Rectal smooth muscle tissue (tissue), 1 donor: ENCODE data around the gene R3HCC1L.
"Not testable (repeated sequence)": the region's sequence is repeated elsewhere in the genome, so short reads cannot be mapped to it uniquely, and the experiment has no call there.

Source experiments
- H3K27ac ChIP-seq: one replicate; pipeline ENCODE4 v1.7.0; 2013; ENCODE audit warnings: low read depth, low read length, inconsistent platforms
- H3K27me3 ChIP-seq: one replicate; pipeline ENCODE4 v1.7.0; 2013; ENCODE audit warnings: low read length; ENCODE audit not compliant: control insufficient read depth, insufficient read depth
- H3K36me3 ChIP-seq: one replicate; pipeline ENCODE4 v1.7.0; 2013; ENCODE audit warnings: low read length; ENCODE audit not compliant: control insufficient read depth, insufficient read depth
- H3K4me1 ChIP-seq: one replicate; pipeline ENCODE4 v1.7.0; 2013; ENCODE audit warnings: low read length; ENCODE audit not compliant: control insufficient read depth, insufficient read depth
- H3K4me3 ChIP-seq: one replicate; pipeline ENCODE4 v1.7.0; 2013; ENCODE audit warnings: low read length
- H3K9ac ChIP-seq: one replicate; pipeline ENCODE4 v1.7.0; 2013; ENCODE audit warnings: low read length

R3HCC1L gene

GRCh38 chr10:98136775-98137174 is 2.3 kb downstream of the R3HCC1L start:
- not testable (repeated sequence) for H3K27ac ChIP-seq, H3K27me3 ChIP-seq, H3K4me3 ChIP-seq, H3K9ac ChIP-seq, H3K36me3 ChIP-seq, H3K4me1 ChIP-seq

DNA sequence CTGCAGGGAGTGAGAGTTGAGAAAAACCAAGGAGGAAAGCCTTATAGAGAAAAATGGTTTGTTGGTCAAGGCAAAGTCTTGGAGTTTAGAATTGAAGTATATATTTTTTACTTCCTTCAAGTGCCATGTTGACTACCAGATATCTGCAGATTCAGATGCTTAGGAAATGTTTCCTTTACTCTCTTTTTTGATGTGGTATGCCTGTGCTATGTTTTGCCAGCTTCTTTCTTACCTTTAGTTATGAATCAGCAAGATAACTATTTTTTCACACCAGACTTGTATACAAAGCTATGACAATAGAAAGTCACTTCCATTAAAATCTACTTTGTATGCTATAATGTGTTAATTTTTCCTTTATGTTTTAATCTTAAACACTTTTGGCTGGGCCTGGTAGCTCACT is 3.6 kb downstream of the R3HCC1L start:
- no peaks in the 10 kb centered on the region for H3K36me3 ChIP-seq
- H3K27me3 ChIP-seq = no peaks in the 10 kb centered on the region
- no peak overlapping the region for H3K27ac ChIP-seq
- H3K4me3 ChIP-seq = no peak overlapping the region
- H3K4me1 ChIP-seq = no peaks in the 10 kb centered on the region
- no peak overlapping the region for H3K9ac ChIP-seq

DNA sequence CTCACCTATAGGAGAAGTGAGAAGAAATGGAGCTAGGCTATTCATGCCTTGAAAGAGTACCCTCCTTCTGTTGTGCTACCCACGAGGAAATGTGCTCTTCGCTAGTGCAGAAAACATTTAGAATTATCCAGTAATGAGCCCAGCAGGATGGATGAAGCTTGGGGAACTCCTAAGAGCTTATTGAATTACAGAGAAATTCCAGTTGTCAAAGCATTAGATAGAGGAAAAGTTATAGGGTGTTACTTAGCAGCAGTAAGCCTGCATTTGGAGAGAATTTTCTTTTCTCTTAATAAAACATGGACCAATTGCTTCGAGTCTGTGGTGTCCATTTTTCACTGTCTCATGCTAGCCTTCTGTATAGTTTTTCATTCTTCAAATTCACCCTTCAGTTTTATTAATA is 5.0 kb downstream of the R3HCC1L start:
- Histone ChIP-seq H3K4me1 (no peaks in the 10 kb centered on the region), H3K27me3 (no peaks in the 10 kb centered on the region), H3K4me3 (no peak overlapping the region), H3K9ac (no peak overlapping the region), H3K27ac (no peak overlapping the region), H3K36me3 (no peaks in the 10 kb centered on the region)

DNA sequence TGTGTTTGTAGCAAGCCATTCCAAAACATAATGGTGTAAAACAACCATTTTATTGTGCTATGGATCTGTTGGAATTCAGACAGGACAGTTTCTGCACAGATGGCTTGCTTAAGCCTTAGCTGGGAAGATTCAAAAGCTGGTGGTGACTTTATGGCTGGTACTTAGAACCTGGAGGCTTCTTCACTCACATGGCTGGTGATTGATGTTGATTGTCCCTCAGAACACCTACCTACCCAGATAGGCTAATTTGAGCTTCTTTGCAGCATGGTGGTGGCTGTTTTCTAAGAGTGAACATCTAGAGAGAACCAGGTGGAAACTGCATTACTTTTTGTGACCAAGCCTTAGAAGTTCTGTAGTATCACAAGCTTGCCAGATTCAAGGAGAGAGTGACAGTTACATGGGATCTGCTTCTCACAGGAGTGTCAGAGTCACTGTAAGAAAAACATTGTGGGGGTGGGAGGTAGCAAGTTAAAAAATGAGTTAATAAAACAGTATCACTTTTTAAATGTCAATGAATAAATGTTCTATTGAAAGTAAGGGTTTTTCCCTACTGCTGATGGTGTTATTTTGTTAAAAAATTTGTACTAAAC is 7.1 kb downstream of the R3HCC1L start:
- Histone ChIP-seq H3K4me3 (no peak overlapping the region), H3K27me3 (no peaks in the 10 kb centered on the region), H3K27ac (no peak overlapping the region), H3K4me1 (no peaks in the 10 kb centered on the region), H3K36me3 (no peaks in the 10 kb centered on the region), H3K9ac (no peak overlapping the region)

DNA sequence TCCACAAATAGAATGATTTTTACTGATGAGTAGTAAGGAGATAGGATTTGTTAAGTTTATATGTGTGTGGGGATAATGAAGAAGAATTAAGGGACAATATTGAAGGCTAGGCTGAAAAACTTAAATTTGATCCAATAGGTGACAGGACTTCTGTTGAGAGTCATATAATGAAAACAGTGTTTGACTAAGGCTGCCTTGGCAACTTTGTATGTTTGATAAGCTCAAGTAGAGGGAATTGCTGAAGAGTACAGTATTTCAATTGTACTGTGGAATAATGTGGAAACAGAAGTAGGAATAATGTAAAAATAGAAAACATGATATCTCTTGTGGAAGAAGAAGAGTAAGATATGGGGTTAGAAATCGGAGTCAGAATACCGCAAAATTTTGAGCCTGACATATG is 10.5 kb downstream of the R3HCC1L start:
- Histone ChIP-seq H3K27me3 (no peaks in the 10 kb centered on the region), H3K27ac (no peak overlapping the region), H3K4me1 (no peaks in the 10 kb centered on the region)

GRCh38 chr10:98149858-98150257 is 15.4 kb downstream of the R3HCC1L start:
- no peaks in the 10 kb centered on the region for H3K36me3 ChIP-seq
- H3K9ac ChIP-seq = no peak overlapping the region
- H3K4me1 ChIP-seq = no peaks in the 10 kb centered on the region
- no peak overlapping the region for H3K4me3 ChIP-seq
- no peaks in the 10 kb centered on the region for H3K27me3 ChIP-seq
- no peak overlapping the region for H3K27ac ChIP-seq

More for the DNA sequence above, 10.5 kb downstream of the R3HCC1L start:
- Histone ChIP-seq H3K4me3 (no peak overlapping the region), H3K9ac (no peak overlapping the region), H3K36me3 (no peaks in the 10 kb centered on the region)

DNA sequence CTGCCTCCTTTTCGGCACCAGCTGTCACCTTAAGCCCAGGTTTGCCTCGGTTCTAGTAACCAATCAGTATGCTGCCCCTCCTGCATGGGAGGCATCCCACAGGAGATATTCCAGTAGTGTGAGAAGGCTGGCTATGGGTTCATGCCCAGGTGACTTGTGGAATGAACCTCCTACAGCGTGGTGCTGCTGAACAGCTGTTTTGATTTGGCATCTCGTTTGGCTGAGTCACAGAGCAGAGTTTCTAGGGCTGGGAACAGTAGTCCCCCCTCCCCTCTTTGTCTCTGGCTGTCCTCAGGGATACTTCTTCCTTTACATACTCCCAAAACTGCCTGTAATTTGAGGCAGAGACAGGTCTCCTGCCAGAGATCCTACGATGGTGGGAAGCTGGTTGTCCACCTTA is 16.1 kb downstream of the R3HCC1L start:
- Histone ChIP-seq H3K27ac (no peak overlapping the region), H3K4me3 (no peak overlapping the region), H3K4me1 (no peaks in the 10 kb centered on the region), H3K27me3 (no peaks in the 10 kb centered on the region), H3K9ac (no peak overlapping the region), H3K36me3 (no peaks in the 10 kb centered on the region)

GRCh38 chr10:98152778-98153177 is 18.3 kb downstream of the R3HCC1L start:
- not testable (repeated sequence) for H3K27ac ChIP-seq, H3K4me1 ChIP-seq, H3K4me3 ChIP-seq, H3K9ac ChIP-seq, H3K27me3 ChIP-seq, H3K36me3 ChIP-seq

- not testable (repeated sequence) for H3K4me1 ChIP-seq, H3K4me3 ChIP-seq, H3K9ac ChIP-seq, H3K36me3 ChIP-seq, H3K27ac ChIP-seq, H3K27me3 ChIP-seq
These were observed 18.9 kb downstream of the R3HCC1L start for GRCh38 chr10:98153213-98153958.

- no peak overlapping the region for H3K27ac ChIP-seq
- H3K9ac ChIP-seq = no peak overlapping the region
- no peaks in the 10 kb centered on the region for H3K4me1 ChIP-seq
- H3K27me3 ChIP-seq = no peaks in the 10 kb centered on the region
- H3K36me3 ChIP-seq = no peaks in the 10 kb centered on the region
- H3K4me3 ChIP-seq = no peak overlapping the region
These were observed 19.6 kb downstream of the R3HCC1L start for GRCh38 chr10:98154076-98154475.

DNA sequence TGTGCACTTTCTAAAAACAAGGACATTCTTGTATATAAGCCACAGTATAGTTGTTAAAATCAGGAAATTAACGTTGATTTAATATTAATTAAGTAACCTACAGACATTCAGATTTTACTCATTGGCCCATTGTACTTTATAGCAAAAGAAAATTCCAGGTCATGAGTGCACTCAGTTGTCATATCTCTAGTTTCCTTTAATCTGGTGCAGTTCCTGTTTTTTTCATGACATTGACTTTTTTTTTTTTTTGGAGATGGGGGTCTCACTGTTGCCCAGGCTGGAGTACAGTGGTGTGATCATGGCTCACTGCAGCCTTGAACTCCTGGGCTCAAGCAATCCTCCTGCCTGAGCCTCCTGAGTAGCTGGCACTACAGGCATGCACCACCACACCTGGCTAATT is 24.1 kb downstream of the R3HCC1L start:
- Histone ChIP-seq H3K4me1 (no peaks in the 10 kb centered on the region), H3K27me3 (no peaks in the 10 kb centered on the region), H3K36me3 (no peaks in the 10 kb centered on the region), H3K4me3 (no peak overlapping the region), H3K27ac (no peak overlapping the region), H3K9ac (no peak overlapping the region)

- no peaks in the 10 kb centered on the region for H3K4me1 ChIP-seq
These were observed 29.5 kb downstream of the R3HCC1L start for GRCh38 chr10:98163941-98164340.

DNA sequence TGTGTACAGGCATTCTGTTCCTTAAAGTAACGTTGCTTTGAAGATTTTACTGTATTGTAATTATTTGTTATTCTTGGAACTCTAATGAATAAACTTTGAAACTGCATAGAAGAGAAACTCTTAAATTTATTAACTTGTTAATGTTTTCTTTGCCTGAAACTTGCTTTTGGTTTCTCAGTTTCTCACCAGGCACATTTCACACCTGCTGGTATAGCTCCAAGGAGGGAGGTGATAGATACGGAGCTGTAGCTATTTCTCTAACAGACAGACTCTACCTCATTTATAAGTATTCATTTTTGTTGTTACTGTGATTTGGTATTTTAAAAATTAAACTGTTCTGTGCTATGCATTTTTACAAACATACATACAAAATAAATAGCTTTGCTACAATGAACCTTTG is 32.7 kb downstream of the R3HCC1L start:
- peaks cover 5% of the 10 kb centered on the region for H3K4me1 ChIP-seq
- no peaks in the 10 kb centered on the region for H3K27me3 ChIP-seq
- peaks cover 2% of the 10 kb centered on the region for H3K36me3 ChIP-seq
- H3K9ac ChIP-seq = no peak overlapping the region
- H3K27ac ChIP-seq = no peak overlapping the region
- no peak overlapping the region for H3K4me3 ChIP-seq

More at GRCh38 chr10:98163941-98164340, 29.5 kb downstream of the R3HCC1L start:
- H3K9ac ChIP-seq = no peak overlapping the region
- no peak overlapping the region for H3K27ac ChIP-seq
- H3K27me3 ChIP-seq = no peaks in the 10 kb centered on the region
- H3K36me3 ChIP-seq = peaks cover 2% of the 10 kb centered on the region
- no peak overlapping the region for H3K4me3 ChIP-seq
